Esophagus squamous epithelium (tissue), 4 donors: ENCODE data around the gene TRIP10.

Source experiments
- CTCF ChIP-seq, 6 experiments: fragments of 450-650 bp in 4 of 6; fragments of 200-600 bp in 2 of 6; sonication (generic) in 2 of 6; IDR thresholded peaks; one replicate each; pipeline ENCODE4 v1.5.1; 2016 to 2019; ENCODE audit warnings: antibody characterized with exemption in 6 of 6, mild to moderate bottlenecking in 4 of 6, moderate library complexity in 4 of 6
- POLR2A ChIP-seq, 4 donors: fragments of 450-650 bp; IDR thresholded peaks; one replicate each; pipeline ENCODE4 v1.6.1; 2017; ENCODE audit warnings: antibody characterized with exemption in 4 of 4, mild to moderate bottlenecking in 4 of 4, moderate library complexity in 3 of 4

GRCh38 chr19:6737873-6738786 is 1.4 kb upstream of the TRIP10 start:
- TF ChIP-seq CTCF (IDR thresholded peaks at IDR 0.05): peak; percentile 52 to 85 (median 73)
- TF ChIP-seq POLR2A (IDR thresholded peaks at IDR 0.05): no peak
